MCF 10A (cell line): ENCODE results near the gene GALR3. TPM values are rescaled to one million over a fixed set of nuclear protein-coding genes. Genes with fewer than 3 reads are reported as not detected.
A peak's percentile ranks its signal among the peaks of the same experiment; 100 is the strongest.

Experiments
- BruUV-seq: library from RNA; stranded (reverse); fragments of 400-500 nt; replicated peaks from 2 replicates; lab custom pipeline; 2021; lab: Mats Ljungman, UMichigan
- CTCF ChIA-PET: fragments of 300-600 bp; sonication (Branson Sonifier 250); formaldehyde crosslinking; extraction: SDS; loops from one replicate; lab custom pipeline; 2021; ENCODE audit warnings: antibody characterized with exemption, inconsistent platforms; lab: Yijun Ruan, JAX
- POLR2A ChIA-PET: fragments of 300-600, 350-650 bp; sonication (Branson Sonifier 250); formaldehyde crosslinking; extraction: SDS; loops from one replicate; lab custom pipeline; 2020; ENCODE audit warnings: antibody characterized with exemption, inconsistent platforms; lab: Yijun Ruan, JAX
- DNase-seq: peaks from one replicate; pipeline ENCODE4 v3.0.0-alpha.2; 2018; ENCODE audit not compliant: unreplicated experiment
- H3K27ac Mint-ChIP-seq: one replicate; pipeline ENCODE4 v1.8.0; 2022; ENCODE audit warnings: mild to moderate bottlenecking, low read depth, mixed read lengths; ENCODE audit not compliant: unreplicated experiment
- H3K27me3 Mint-ChIP-seq: one replicate; pipeline ENCODE4 v1.8.0; 2022; ENCODE audit warnings: mixed read lengths; ENCODE audit not compliant: insufficient read depth, unreplicated experiment
- H3K36me3 Mint-ChIP-seq: one replicate; pipeline ENCODE4 v1.8.0; 2022; ENCODE audit warnings: mild to moderate bottlenecking, moderate library complexity, mixed read lengths; ENCODE audit not compliant: insufficient read depth, unreplicated experiment
- H3K4me1 Mint-ChIP-seq: one replicate; pipeline ENCODE4 v1.8.0; 2022; ENCODE audit warnings: mixed read lengths; ENCODE audit not compliant: insufficient read depth, unreplicated experiment
- H3K4me3 Mint-ChIP-seq: one replicate; pipeline ENCODE4 v1.8.0; 2022; ENCODE audit warnings: mild to moderate bottlenecking, moderate library complexity, mixed read lengths; ENCODE audit not compliant: unreplicated experiment
- H3K9me3 Mint-ChIP-seq: one replicate; pipeline ENCODE4 v1.8.0; 2022; ENCODE audit warnings: mixed read lengths; ENCODE audit not compliant: unreplicated experiment
- intact Hi-C: fragments of 100-400 bp; cut with micrococcal nuclease; formaldehyde crosslinking; loops from 2 replicates; pipeline ENCODE4 v1.14.1; 2022
- total RNA-seq: library from RNA; stranded (reverse); gene quantifications from 2 replicates; pipeline ENCODE4 v1.2.3, GENCODE V29; 2022
- TF ChIP-seq, protein P1 (sequence below): fragments of 200-600 bp; IDR thresholded peaks from one replicate; pipeline ENCODE4 v1.8.0; 2022; ENCODE audit warnings: antibody characterized with exemption, mild to moderate bottlenecking; ENCODE audit not compliant: unreplicated experiment

The GALR3 gene
- total RNA-seq, 1 experiment from 2014 or later = 0.26 TPM

DNA sequence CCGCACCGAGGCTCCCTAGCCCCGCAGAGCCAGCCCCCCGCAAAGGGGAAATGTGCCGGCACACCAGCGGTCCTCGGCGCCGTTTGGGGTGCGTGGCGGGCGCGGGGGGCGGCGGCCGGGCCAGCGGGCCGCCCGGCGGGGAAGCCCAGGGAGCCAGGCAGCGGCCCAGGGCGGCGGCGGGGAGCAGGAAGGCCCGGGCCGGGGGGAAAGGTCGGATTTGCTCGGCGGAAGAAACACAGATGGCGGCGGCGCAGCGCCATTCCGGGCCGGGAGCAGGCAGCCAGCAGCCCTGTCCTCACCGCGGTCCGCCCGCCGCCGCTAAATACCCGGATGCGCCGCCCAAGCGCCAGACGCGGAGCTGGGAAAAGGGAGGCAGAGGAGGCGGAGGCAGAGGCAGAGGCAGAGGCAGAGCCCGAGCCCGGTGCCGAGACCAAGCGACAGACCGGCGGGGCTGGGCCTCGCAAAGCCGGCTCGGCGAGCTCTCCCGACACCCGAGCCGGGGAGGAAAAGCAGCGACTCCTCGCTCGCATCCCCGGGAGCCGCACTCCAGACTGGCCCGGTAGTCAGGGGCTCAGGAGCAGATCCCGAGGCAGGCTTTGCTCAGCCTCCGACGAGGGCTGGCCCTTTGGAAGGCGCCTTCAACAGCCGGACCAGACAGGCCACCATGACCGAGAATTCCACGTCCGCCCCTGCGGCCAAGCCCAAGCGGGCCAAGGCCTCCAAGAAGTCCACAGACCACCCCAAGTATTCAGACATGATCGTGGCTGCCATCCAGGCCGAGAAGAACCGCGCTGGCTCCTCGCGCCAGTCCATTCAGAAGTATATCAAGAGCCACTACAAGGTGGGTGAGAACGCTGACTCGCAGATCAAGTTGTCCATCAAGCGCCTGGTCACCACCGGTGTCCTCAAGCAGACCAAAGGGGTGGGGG lies 18.0 kb upstream of the GALR3 start:
- H3K9me3 Mint-ChIP-seq = no peaks in the 10 kb centered on the region
- intact Hi-C loops = no loop called here
- peaks cover 13% of the 10 kb centered on the region for H3K4me1 Mint-ChIP-seq
- TF ChIP-seq, protein P1, sequence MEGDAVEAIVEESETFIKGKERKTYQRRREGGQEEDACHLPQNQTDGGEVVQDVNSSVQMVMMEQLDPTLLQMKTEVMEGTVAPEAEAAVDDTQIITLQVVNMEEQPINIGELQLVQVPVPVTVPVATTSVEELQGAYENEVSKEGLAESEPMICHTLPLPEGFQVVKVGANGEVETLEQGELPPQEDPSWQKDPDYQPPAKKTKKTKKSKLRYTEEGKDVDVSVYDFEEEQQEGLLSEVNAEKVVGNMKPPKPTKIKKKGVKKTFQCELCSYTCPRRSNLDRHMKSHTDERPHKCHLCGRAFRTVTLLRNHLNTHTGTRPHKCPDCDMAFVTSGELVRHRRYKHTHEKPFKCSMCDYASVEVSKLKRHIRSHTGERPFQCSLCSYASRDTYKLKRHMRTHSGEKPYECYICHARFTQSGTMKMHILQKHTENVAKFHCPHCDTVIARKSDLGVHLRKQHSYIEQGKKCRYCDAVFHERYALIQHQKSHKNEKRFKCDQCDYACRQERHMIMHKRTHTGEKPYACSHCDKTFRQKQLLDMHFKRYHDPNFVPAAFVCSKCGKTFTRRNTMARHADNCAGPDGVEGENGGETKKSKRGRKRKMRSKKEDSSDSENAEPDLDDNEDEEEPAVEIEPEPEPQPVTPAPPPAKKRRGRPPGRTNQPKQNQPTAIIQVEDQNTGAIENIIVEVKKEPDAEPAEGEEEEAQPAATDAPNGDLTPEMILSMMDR = no peak
- TSS peak; percentile 60 for BruUV-seq
- ChIA-PET CTCF (interaction anchor here (0.5 to 0.6 kb wide), 2 partner anchors 12 to 181 kb away, joined by 3 to 4 read pairs; no protein-coding TSS in a partner anchor), POLR2A (interaction anchor here (0.7 to 1.4 kb wide), 6 partner anchors 9 to 197 kb away, joined by 3 to 11 read pairs (median 4); partner anchors contain the start of genes ANKRD54, GGA1 and LGALS1)
- H3K27me3 Mint-ChIP-seq = no peaks in the 10 kb centered on the region
- H3K36me3 Mint-ChIP-seq = peaks cover 5% of the 10 kb centered on the region
- H3K4me3 Mint-ChIP-seq = peak overlapping the region; percentile 78
- DNase-seq = peak; percentile 78
- H3K27ac Mint-ChIP-seq = peak overlapping the region; percentile 57

DNA sequence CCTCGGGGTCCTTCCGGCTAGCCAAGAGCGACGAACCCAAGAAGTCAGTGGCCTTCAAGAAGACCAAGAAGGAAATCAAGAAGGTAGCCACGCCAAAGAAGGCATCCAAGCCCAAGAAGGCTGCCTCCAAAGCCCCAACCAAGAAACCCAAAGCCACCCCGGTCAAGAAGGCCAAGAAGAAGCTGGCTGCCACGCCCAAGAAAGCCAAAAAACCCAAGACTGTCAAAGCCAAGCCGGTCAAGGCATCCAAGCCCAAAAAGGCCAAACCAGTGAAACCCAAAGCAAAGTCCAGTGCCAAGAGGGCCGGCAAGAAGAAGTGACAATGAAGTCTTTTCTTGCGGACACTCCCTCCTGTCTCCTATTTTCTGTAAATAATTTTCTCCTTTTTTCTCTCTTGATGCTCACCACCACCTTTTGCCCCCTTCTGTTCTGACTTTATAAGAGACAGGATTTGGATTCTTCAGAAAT lies 17.3 kb upstream of the GALR3 start:
- Mint-ChIP-seq H3K9me3 (no peaks in the 10 kb centered on the region), H3K4me1 (peaks cover 13% of the 10 kb centered on the region), H3K27me3 (no peaks in the 10 kb centered on the region), H3K36me3 (peaks cover 9% of the 10 kb centered on the region), H3K27ac (peak overlapping the region; percentile 12), H3K4me3 (peak overlapping the region; percentile 78)
- no TSS peak for BruUV-seq
- intact Hi-C loops = no loop called here
- CTCF ChIA-PET = interaction anchor here (0.5 kb wide), 1 partner anchor 12 kb away, joined by 4 read pairs; no protein-coding TSS in a partner anchor
- TF ChIP-seq, protein P1 = no peak
- DNase-seq = no peak
- POLR2A ChIA-PET = interaction anchor here (1.1 to 2.9 kb wide), 5 partner anchors 9 to 198 kb away, joined by 3 to 14 read pairs (median 7); partner anchors contain the start of genes ANKRD54 and GGA1

DNA sequence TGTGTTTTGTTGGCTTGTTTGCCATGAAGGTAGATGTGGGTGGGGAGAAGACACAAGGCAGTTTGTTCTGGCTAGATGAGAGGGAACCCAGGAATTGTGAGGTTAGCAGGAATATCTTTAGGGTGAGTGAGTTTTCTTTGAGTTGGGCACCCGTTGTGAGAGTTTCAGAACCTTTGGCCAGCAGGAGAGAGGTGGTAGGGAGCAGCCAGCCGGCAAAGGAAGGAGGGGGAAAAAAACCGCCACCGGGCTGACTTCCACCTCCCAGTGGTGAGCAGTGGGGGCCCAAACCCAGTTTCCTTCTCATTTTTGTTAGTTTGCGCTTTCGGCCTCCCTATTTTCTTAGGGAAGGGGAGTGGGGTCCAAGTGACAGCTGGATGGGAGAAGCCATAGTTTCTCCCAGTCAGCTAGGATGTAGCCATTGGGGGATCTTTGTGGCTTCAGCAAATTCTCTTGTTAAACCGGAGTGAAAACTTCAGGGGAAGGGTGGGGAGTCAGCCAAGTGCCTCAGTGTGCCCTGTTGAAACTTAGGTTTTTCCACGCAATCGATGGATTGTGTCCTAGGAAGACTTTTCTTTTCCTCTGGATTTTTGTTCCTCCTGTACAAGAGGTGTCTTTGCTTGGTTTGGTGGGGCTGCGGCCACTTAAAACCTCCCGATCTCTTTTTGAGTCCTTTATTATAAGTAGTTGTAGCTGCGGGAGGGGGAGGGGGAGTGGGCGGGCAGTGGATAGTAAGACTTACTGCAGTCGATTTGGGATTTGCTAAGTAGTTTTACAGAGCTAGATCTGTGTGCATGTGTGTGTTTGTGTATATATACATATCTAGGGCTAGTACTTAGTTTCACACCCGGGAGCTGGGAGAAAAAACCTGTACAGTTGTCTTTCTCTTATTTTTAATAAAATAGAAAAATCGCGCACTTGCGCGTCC lies 16.5 kb upstream of the GALR3 start:
- ChIA-PET CTCF (interaction anchor here (0.7 to 1.1 kb wide), 2 partner anchors 56 to 128 kb away, joined by 3 to 8 read pairs; no protein-coding TSS in a partner anchor), POLR2A (interaction anchor here (0.6 to 3.7 kb wide), 19 partner anchors 9 to 243 kb away, joined by 3 to 39 read pairs (median 7); partner anchors contain the start of genes ANKRD54, C22orf23, EIF3L and GGA1)
- H3K9me3 Mint-ChIP-seq = no peaks in the 10 kb centered on the region
- BruUV-seq = no TSS peak
- H3K36me3 Mint-ChIP-seq = peaks cover 9% of the 10 kb centered on the region
- intact Hi-C loops = no loop called here
- DNase-seq = no peak
- H3K4me3 Mint-ChIP-seq = peak overlapping the region; percentile 78
- peaks cover 13% of the 10 kb centered on the region for H3K4me1 Mint-ChIP-seq
- peak overlapping the region; percentile 59 for H3K27ac Mint-ChIP-seq
- TF ChIP-seq, protein P1 = no peak
- no peaks in the 10 kb centered on the region for H3K27me3 Mint-ChIP-seq
